ENCODE results near the gene CMIP. TPM values are rescaled to one million over a fixed set of nuclear protein-coding genes. Genes with fewer than 3 reads are reported as not detected.

The CMIP gene
- total RNA-seq, 1 experiment from 2014 or later = 12.7 TPM

GRCh38 chr16:81636298-81636993, 191.8 kb downstream of the CMIP start:
- no peak overlapping the region for H3K9ac ChIP-seq (ENCODE audit: low read length)

GRCh38 chr16:81637336-81638235, 193.0 kb downstream of the CMIP start:
- H3K9me2 ChIP-seq (replicated peaks; ENCODE audit: insufficient read depth, low read length) = no peaks in the 10 kb centered on the region
- no peaks in the 10 kb centered on the region for H3K36me3 ChIP-seq (ENCODE audit: insufficient read depth, low read length)
- H3K4me2 ChIP-seq (ENCODE audit: low read depth, low read length, poor library complexity, severe bottlenecking) = no peak overlapping the region
- no peak overlapping the region for H3K9ac ChIP-seq (ENCODE audit: low read length)
- H3K79me2 ChIP-seq (ENCODE audit: low read length) = no peaks in the 10 kb centered on the region
- no peaks in the 10 kb centered on the region for H3K4me1 ChIP-seq (ENCODE audit: low read length)
- H3K27me3 ChIP-seq (ENCODE audit: low read length) = no peaks in the 10 kb centered on the region
- H4K20me1 ChIP-seq (ENCODE audit: insufficient read depth, low read depth, low read length) = peaks cover 13% of the 10 kb centered on the region; the same call in 1 of the 2 replicates
- H3K4me3 ChIP-seq (ENCODE audit: low read length) = no peak overlapping the region
- no peak overlapping the region for H3K27ac ChIP-seq (ENCODE audit: low read length)
- no peak overlapping the region for H2AFZ ChIP-seq (ENCODE audit: low read length)
- H3K9me3 ChIP-seq (ENCODE audit: low read length) = no peaks in the 10 kb centered on the region
- DNase-seq = no peak

More at GRCh38 chr16:81636298-81636993, 191.8 kb downstream of the CMIP start:
- Histone ChIP-seq H4K20me1 (ENCODE audit: insufficient read depth, low read depth, low read length) (peaks cover 13% of the 10 kb centered on the region; the same call in 1 of the 2 replicates), H3K27ac (ENCODE audit: low read length) (no peak overlapping the region), H3K4me2 (ENCODE audit: low read depth, low read length, poor library complexity, severe bottlenecking) (no peak overlapping the region), H3K9me2 (replicated peaks; ENCODE audit: insufficient read depth, low read length) (no peaks in the 10 kb centered on the region), H3K9me3 (ENCODE audit: low read length) (no peaks in the 10 kb centered on the region), H3K36me3 (ENCODE audit: insufficient read depth, low read length) (no peaks in the 10 kb centered on the region), H3K27me3 (ENCODE audit: low read length) (no peaks in the 10 kb centered on the region), H3K79me2 (ENCODE audit: low read length) (no peaks in the 10 kb centered on the region), H2AFZ (ENCODE audit: low read length) (no peak overlapping the region), H3K4me3 (ENCODE audit: low read length) (no peak overlapping the region), H3K4me1 (ENCODE audit: low read length) (no peaks in the 10 kb centered on the region)
- DNase-seq = no peak

- Histone ChIP-seq H3K4me2 (ENCODE audit: low read depth, low read length, poor library complexity, severe bottlenecking) (no peak overlapping the region), H3K79me2 (ENCODE audit: low read length) (no peaks in the 10 kb centered on the region), H3K9me3 (ENCODE audit: low read length) (no peaks in the 10 kb centered on the region), H3K36me3 (ENCODE audit: insufficient read depth, low read length) (no peaks in the 10 kb centered on the region), H2AFZ (ENCODE audit: low read length) (no peak overlapping the region), H3K9me2 (replicated peaks; ENCODE audit: insufficient read depth, low read length) (no peaks in the 10 kb centered on the region), H4K20me1 (ENCODE audit: insufficient read depth, low read depth, low read length) (peaks cover 13% of the 10 kb centered on the region; the same call in 1 of the 2 replicates), H3K9ac (ENCODE audit: low read length) (no peak overlapping the region), H3K4me1 (ENCODE audit: low read length) (no peaks in the 10 kb centered on the region), H3K4me3 (ENCODE audit: low read length) (no peak overlapping the region), H3K27me3 (ENCODE audit: low read length) (no peaks in the 10 kb centered on the region), H3K27ac (ENCODE audit: low read length) (no peak overlapping the region)
- DNase-seq = no peak
Measured at GRCh38 chr16:81638286-81638945, 193.8 kb downstream of the CMIP start.

- Histone ChIP-seq H4K20me1 (ENCODE audit: insufficient read depth, low read depth, low read length) (peaks cover 9% of the 10 kb centered on the region; the same call in 1 of the 2 replicates), H3K27ac (ENCODE audit: low read length) (no peak overlapping the region), H3K27me3 (ENCODE audit: low read length) (no peaks in the 10 kb centered on the region), H2AFZ (ENCODE audit: low read length) (no peak overlapping the region), H3K9me2 (replicated peaks; ENCODE audit: insufficient read depth, low read length) (no peaks in the 10 kb centered on the region), H3K9ac (ENCODE audit: low read length) (no peak overlapping the region), H3K79me2 (ENCODE audit: low read length) (no peaks in the 10 kb centered on the region), H3K4me1 (ENCODE audit: low read length) (no peaks in the 10 kb centered on the region), H3K4me2 (ENCODE audit: low read depth, low read length, poor library complexity, severe bottlenecking) (no peak overlapping the region), H3K4me3 (ENCODE audit: low read length) (no peak overlapping the region), H3K36me3 (ENCODE audit: insufficient read depth, low read length) (no peaks in the 10 kb centered on the region), H3K9me3 (ENCODE audit: low read length) (no peaks in the 10 kb centered on the region)
- no peak for DNase-seq
Measured at GRCh38 chr16:81639348-81639747, 194.7 kb downstream of the CMIP start.

- H3K9ac ChIP-seq (ENCODE audit: low read length) = no peak overlapping the region
- DNase-seq = no peak
- no peak overlapping the region for H3K27ac ChIP-seq (ENCODE audit: low read length)
- no peaks in the 10 kb centered on the region for H3K79me2 ChIP-seq (ENCODE audit: low read length)
- H3K36me3 ChIP-seq (ENCODE audit: insufficient read depth, low read length) = no peaks in the 10 kb centered on the region
- no peaks in the 10 kb centered on the region for H3K27me3 ChIP-seq (ENCODE audit: low read length)
- no peak overlapping the region for H3K4me3 ChIP-seq (ENCODE audit: low read length)
- H3K9me2 ChIP-seq (replicated peaks; ENCODE audit: insufficient read depth, low read length) = no peaks in the 10 kb centered on the region
- H4K20me1 ChIP-seq (ENCODE audit: insufficient read depth, low read depth, low read length) = peaks cover 9% of the 10 kb centered on the region; the same call in 1 of the 2 replicates
- no peak overlapping the region for H3K4me2 ChIP-seq (ENCODE audit: low read depth, low read length, poor library complexity, severe bottlenecking)
- no peaks in the 10 kb centered on the region for H3K9me3 ChIP-seq (ENCODE audit: low read length)
- H2AFZ ChIP-seq (ENCODE audit: low read length) = no peak overlapping the region
- no peaks in the 10 kb centered on the region for H3K4me1 ChIP-seq (ENCODE audit: low read length)
Measured at GRCh38 chr16:81639931-81640680, 195.5 kb downstream of the CMIP start.

- no peak for DNase-seq
- Histone ChIP-seq H3K79me2 (ENCODE audit: low read length) (no peaks in the 10 kb centered on the region), H3K9me2 (replicated peaks; ENCODE audit: insufficient read depth, low read length) (no peaks in the 10 kb centered on the region), H3K9ac (ENCODE audit: low read length) (no peak overlapping the region), H3K4me3 (ENCODE audit: low read length) (no peak overlapping the region), H3K4me1 (ENCODE audit: low read length) (no peaks in the 10 kb centered on the region), H3K36me3 (ENCODE audit: insufficient read depth, low read length) (no peaks in the 10 kb centered on the region), H3K27me3 (ENCODE audit: low read length) (no peaks in the 10 kb centered on the region), H4K20me1 (ENCODE audit: insufficient read depth, low read depth, low read length) (peaks cover 9% of the 10 kb centered on the region; the same call in 1 of the 2 replicates), H3K27ac (ENCODE audit: low read length) (no peak overlapping the region), H2AFZ (ENCODE audit: low read length) (no peak overlapping the region), H3K9me3 (ENCODE audit: low read length) (no peaks in the 10 kb centered on the region), H3K4me2 (ENCODE audit: low read depth, low read length, poor library complexity, severe bottlenecking) (no peak overlapping the region)
Measured at GRCh38 chr16:81640681-81641070, 196.1 kb downstream of the CMIP start.

GRCh38 chr16:81641395-81642106, 196.9 kb downstream of the CMIP start:
- Histone ChIP-seq H3K36me3 (ENCODE audit: insufficient read depth, low read length) (no peaks in the 10 kb centered on the region), H3K9me3 (ENCODE audit: low read length) (no peaks in the 10 kb centered on the region), H3K4me1 (ENCODE audit: low read length) (no peaks in the 10 kb centered on the region), H3K4me2 (ENCODE audit: low read depth, low read length, poor library complexity, severe bottlenecking) (no peak overlapping the region), H3K79me2 (ENCODE audit: low read length) (no peaks in the 10 kb centered on the region), H3K9me2 (replicated peaks; ENCODE audit: insufficient read depth, low read length) (no peaks in the 10 kb centered on the region), H3K27me3 (ENCODE audit: low read length) (no peaks in the 10 kb centered on the region), H4K20me1 (ENCODE audit: insufficient read depth, low read depth, low read length) (peaks cover 9% of the 10 kb centered on the region; the same call in 1 of the 2 replicates), H3K9ac (ENCODE audit: low read length) (no peak overlapping the region), H2AFZ (ENCODE audit: low read length) (no peak overlapping the region), H3K27ac (ENCODE audit: low read length) (no peak overlapping the region), H3K4me3 (ENCODE audit: low read length) (no peak overlapping the region)
- DNase-seq = no peak
